Measurements from ENCODE around the gene RAB40A.

- no peak for TF ChIP-seq CTCF (conservative IDR thresholded peaks at IDR 0.05; ENCODE audit: low read depth, low read length)
- no peak for TF ChIP-seq EZH2 (IDR thresholded peaks at IDR 0.05; ENCODE audit: low read length, unreplicated experiment)
- no peak for TF ChIP-seq EZH2phosphoT487 (IDR thresholded peaks at IDR 0.05; ENCODE audit: borderline replicate concordance, low read length)
Measured at GRCh38 chrX:103565752-103566151, 46.5 kb upstream of the RAB40A start.
